HG02943 (cell line): Measurements from ENCODE around the gene BUD13.
A peak's percentile ranks its signal among the peaks of the same experiment; 100 is the strongest.
"Not testable (repeated sequence)": the region's sequence is repeated elsewhere in the genome, so short reads cannot be mapped to it uniquely, and the experiment has no call there.

Experiments
- ATAC-seq: cut with Tn5 transposase; IDR thresholded peaks from one replicate; pipeline ENCODE4 v1.9.1; 2021; ENCODE audit warnings: mild to moderate bottlenecking, low read depth, moderate library complexity; ENCODE audit not compliant: unreplicated experiment

BUD13 gene

GRCh38 chr11:116771935-116772334, 852 bp downstream of the BUD13 start:
- ATAC-seq = no peak

GRCh38 chr11:116762132-116762531, 10.7 kb downstream of the BUD13 start:
- no peak for ATAC-seq

- not testable (repeated sequence) for ATAC-seq
Observed at GRCh38 chr11:116756044-116756443, 16.7 kb downstream of the BUD13 start.

GRCh38 chr11:116750070-116750718, 22.6 kb downstream of the BUD13 start:
- ATAC-seq = no peak

- ATAC-seq = no peak
Observed at GRCh38 chr11:116742104-116742503, 30.7 kb downstream of the BUD13 start.

GRCh38 chr11:116740741-116741140, 32.0 kb downstream of the BUD13 start:
- ATAC-seq = no peak

GRCh38 chr11:116738975-116739374, 33.8 kb downstream of the BUD13 start:
- ATAC-seq = no peak

GRCh38 chr11:116736763-116737162, 36.0 kb downstream of the BUD13 start:
- ATAC-seq = no peak

GRCh38 chr11:116733969-116734508, 38.7 kb downstream of the BUD13 start:
- ATAC-seq = no peak

GRCh38 chr11:116733043-116733755, 39.6 kb downstream of the BUD13 start:
- ATAC-seq = peak; percentile 27

GRCh38 chr11:116732271-116733042, 40.3 kb downstream of the BUD13 start:
- ATAC-seq = peak; percentile 68

GRCh38 chr11:116731821-116732220, 41.0 kb downstream of the BUD13 start:
- no peak for ATAC-seq

GRCh38 chr11:116731097-116731761, 41.6 kb downstream of the BUD13 start:
- ATAC-seq = no peak

GRCh38 chr11:116730601-116731000, 42.2 kb downstream of the BUD13 start:
- ATAC-seq = no peak

- no peak for ATAC-seq
Observed at GRCh38 chr11:116730241-116730561, 42.6 kb downstream of the BUD13 start.

- ATAC-seq = no peak
Observed at GRCh38 chr11:116729501-116730240, 43.1 kb downstream of the BUD13 start.

GRCh38 chr11:116727990-116728389, 44.8 kb downstream of the BUD13 start:
- no peak for ATAC-seq

- ATAC-seq = no peak
Observed at GRCh38 chr11:116725434-116726221, 47.2 kb downstream of the BUD13 start.

- no peak for ATAC-seq
Observed at GRCh38 chr11:116724813-116725212, 48.0 kb downstream of the BUD13 start.
